Adrenal gland (tissue), 5 donors: ENCODE data around the gene PRR19.

Experiments used
- CTCF ChIP-seq, 6 experiments: fragments of 450-650 bp in 4 of 6; fragments of 200-600 bp in 2 of 6; sonication (generic) in 1 of 6; IDR thresholded peaks; 1 replicate in 5 of 6; 2 replicates in 1 of 6; pipeline versions ENCODE4 v1.5.1 to v1.8.0; 2016 to 2021; ENCODE audit warnings: antibody characterized with exemption in 6 of 6, mild to moderate bottlenecking in 2 of 6, moderate library complexity in 1 of 6
- POLR2A ChIP-seq, 2 donors: fragments of 450-650 bp; IDR thresholded peaks; one replicate each; pipeline ENCODE4 v1.6.1; 2017; ENCODE audit warnings: antibody characterized with exemption in 2 of 2, mild to moderate bottlenecking in 2 of 2, moderate library complexity in 1 of 2
- donor health status: DM: no; HTN: no; CAD: no.

DNA sequence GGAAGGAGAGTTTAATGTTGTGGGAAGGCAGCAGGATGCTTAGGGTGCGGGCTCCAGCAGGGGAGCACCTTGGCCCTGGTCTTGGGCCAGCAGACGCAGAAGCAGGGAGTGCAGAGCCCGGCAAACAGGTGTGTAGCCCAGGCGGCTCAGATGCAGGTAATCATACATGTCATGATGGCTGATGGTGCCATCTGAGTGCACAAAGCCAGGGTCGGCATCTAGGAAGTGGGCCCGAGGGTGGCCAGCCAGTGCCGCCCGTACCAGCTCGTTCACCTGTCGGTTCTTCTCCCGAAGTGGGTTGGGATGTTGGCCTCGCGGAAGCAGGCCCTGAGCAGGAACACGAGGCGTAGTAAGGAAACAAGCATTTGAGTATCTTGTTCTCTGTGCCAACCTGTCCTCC lies 4.9 kb upstream of the PRR19 start:
- TF ChIP-seq CTCF (IDR thresholded peaks at IDR 0.05) (no peak), POLR2A (IDR thresholded peaks at IDR 0.05) (no peak)
